Suprapubic skin (tissue), 4 donors: ENCODE data around the gene SH3YL1.

Experiments
- CTCF ChIP-seq, 2 donors: fragments of 200-600 bp in 1 of 2; fragments of 450-650 bp in 1 of 2; sonication (generic) in 1 of 2; IDR thresholded peaks; one replicate each; pipeline ENCODE4 v1.5.1; 2016 to 2019; ENCODE audit warnings: antibody characterized with exemption in 2 of 2, mild to moderate bottlenecking in 1 of 2, moderate library complexity in 1 of 2
- EP300 ChIP-seq: sonication (generic); formaldehyde crosslinking; IDR thresholded peaks from one replicate; pipeline ENCODE4 v1.6.1; 2017; ENCODE audit warnings: antibody characterized with exemption
- POLR2A ChIP-seq, 2 donors: fragments of 450-650 bp; IDR thresholded peaks; one replicate each; pipeline ENCODE4 v1.6.1; 2017; ENCODE audit warnings: antibody characterized with exemption in 2 of 2, mild to moderate bottlenecking in 2 of 2, moderate library complexity in 2 of 2
- POLR2AphosphoS5 ChIP-seq, 3 donors: sonication (generic); formaldehyde crosslinking; IDR thresholded peaks; one replicate each; pipeline ENCODE4 v1.6.1; 2017; ENCODE audit warnings: antibody characterized with exemption in 3 of 3

- TF ChIP-seq CTCF (IDR thresholded peaks at IDR 0.05), result no peak
- no peak for TF ChIP-seq POLR2A (IDR thresholded peaks at IDR 0.05)
- TF ChIP-seq POLR2AphosphoS5 (IDR thresholded peaks at IDR 0.05), result no peak
- no peak for TF ChIP-seq EP300
Observed at GRCh38 chr2:278312-278926, 14.6 kb upstream of the SH3YL1 start.
